ENCODE measurements around the gene ATXN7. TPM values are rescaled to one million over a fixed set of nuclear protein-coding genes. Genes with fewer than 3 reads are reported as not detected.
A peak's percentile ranks its signal among the peaks of the same experiment; 100 is the strongest.

The ATXN7 gene
- total and polyA plus RNA-seq, 2 experiments from 2014 or later = 3.0 to 14.4 TPM

DNA sequence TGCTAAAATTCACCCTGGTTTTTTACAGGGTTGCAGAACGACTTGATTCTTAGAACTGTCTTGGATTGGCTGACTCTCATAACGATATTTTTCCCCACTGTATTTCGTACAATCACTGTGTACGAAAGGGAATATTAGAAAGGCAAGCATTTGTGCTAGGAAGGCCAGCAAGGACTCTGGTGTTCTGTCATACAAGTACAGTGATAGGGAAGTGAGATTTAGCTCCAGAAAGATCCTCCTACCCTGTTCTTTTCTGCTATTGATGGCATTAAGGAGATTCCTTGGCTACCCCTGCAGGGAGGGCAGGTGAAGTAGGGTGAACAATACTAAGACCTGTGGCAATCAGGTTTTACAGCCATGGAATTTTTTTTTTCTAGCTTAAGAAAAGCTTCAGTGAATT lies 102.3 kb downstream of the ATXN7 start:
- Histone ChIP-seq H3K27ac (no peak overlapping the region), H3K4me3 (no peak overlapping the region), H4K20me1 (ENCODE audit: insufficient read depth, poor library complexity, severe bottlenecking) (no peaks in the 10 kb centered on the region), H3K9me2 (replicated peaks; ENCODE audit: insufficient read depth) (no peaks in the 10 kb centered on the region), H3K27me3 (no peaks in the 10 kb centered on the region), H3K4me1 (ENCODE audit: insufficient read depth) (peaks cover 54% of the 10 kb centered on the region), H3K4me2 (no peak overlapping the region), H3K79me2 (peaks cover 38% of the 10 kb centered on the region), H3K9me3 (ENCODE audit: low read depth) (no peaks in the 10 kb centered on the region), H3K36me3 (replicated peaks; ENCODE audit: insufficient read depth, low read depth) (no peaks in the 10 kb centered on the region), H2AFZ (no peak overlapping the region)
- DNase-seq (ENCODE audit: low spot score) = no peak
- WGBS (ENCODE audit: low lambda C conversion rate, missing lambda C conversion rate) = 81% methylated on average over 4 of the region's 4 CpGs
- TF ChIP-seq CTCF (IDR thresholded peaks at IDR 0.05; ENCODE audit: poor library complexity) (no peak), EZH2 (IDR thresholded peaks at IDR 0.05; ENCODE audit: borderline replicate concordance) (no peak), EZH2phosphoT487 (IDR thresholded peaks at IDR 0.05; ENCODE audit: low read depth, severe bottlenecking, unreplicated experiment) (no peak)

DNA sequence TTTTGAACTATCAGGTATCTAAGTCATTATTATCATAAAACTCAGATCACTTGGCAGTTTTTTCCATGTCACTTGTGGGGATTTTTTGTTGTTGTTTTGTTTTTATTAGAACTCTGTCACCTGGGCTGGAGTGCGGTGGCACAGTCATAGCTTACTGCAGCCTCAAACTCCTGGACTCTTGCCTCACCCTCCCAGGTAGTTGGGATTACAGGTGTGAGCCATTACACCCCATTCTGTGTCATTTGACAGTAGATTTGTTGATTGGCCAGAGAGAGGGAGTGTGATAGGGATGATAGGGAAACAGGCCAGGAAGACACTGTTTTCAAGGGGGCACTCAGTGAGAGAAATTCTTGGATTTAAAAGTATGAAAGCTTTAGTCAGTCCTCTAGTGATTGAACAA lies 103.2 kb downstream of the ATXN7 start:
- Histone ChIP-seq H3K9me3 (ENCODE audit: low read depth) (no peaks in the 10 kb centered on the region), H2AFZ (no peak overlapping the region), H3K27me3 (no peaks in the 10 kb centered on the region), H3K9me2 (replicated peaks; ENCODE audit: insufficient read depth) (no peaks in the 10 kb centered on the region), H4K20me1 (ENCODE audit: insufficient read depth, poor library complexity, severe bottlenecking) (no peaks in the 10 kb centered on the region), H3K4me1 (ENCODE audit: insufficient read depth) (peaks cover 61% of the 10 kb centered on the region), H3K36me3 (replicated peaks; ENCODE audit: insufficient read depth, low read depth) (no peaks in the 10 kb centered on the region), H3K27ac (peak overlapping the region; percentile 75), H3K4me3 (no peak overlapping the region), H3K79me2 (peaks cover 43% of the 10 kb centered on the region), H3K4me2 (no peak overlapping the region)
- no peak for DNase-seq (ENCODE audit: low spot score)
- TF ChIP-seq CTCF (IDR thresholded peaks at IDR 0.05; ENCODE audit: poor library complexity) = no peak
- WGBS (ENCODE audit: low lambda C conversion rate, missing lambda C conversion rate) = 95% methylated on average over 1 of the region's 1 CpG

DNA sequence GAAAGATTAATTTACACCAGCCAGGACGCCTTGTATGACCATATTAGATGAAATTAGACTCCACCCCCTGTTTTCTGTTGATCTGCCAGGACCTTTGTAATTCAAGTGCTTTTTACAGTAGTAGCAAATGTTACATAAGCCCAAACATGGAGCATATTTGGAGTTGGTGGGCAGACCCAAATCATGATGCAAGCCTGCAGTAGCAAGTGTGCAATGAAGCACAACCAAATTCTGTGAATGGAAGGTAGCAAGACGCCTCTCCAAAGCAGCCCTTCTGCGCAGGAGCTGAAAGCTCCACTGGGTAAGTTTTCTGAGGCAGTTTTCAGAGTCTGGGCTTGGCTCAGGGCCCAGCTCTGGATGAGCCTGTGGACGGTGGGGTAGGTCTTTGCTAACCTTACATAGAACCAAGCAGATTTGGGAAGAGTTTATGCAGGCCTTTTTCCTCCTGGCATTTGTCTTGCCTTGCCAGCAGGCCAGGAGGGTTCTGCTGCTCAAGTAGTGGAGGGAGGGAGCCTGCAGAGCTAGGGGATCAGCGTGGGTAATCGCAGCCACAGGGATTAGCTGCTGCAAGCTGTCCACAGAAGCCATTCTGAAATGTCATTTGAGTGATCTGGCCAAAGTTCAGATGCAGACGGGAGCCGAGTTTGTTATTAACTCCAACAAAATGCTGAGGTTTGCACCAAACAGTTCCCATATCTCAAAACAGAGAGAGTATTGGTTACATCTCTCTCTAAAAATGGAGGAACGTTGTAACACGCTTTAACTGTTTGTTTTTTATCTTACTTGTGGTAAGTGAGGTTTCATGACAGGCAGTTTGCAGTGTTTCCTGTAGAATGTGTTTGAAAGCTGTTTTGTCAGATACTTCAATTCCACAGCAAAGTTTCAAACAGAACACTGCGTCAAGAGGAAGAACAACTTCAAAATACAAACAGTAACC lies 104.3 kb downstream of the ATXN7 start:
- Histone ChIP-seq H3K4me1 (ENCODE audit: insufficient read depth) (peaks cover 71% of the 10 kb centered on the region), H3K79me2 (peaks cover 49% of the 10 kb centered on the region), H3K4me3 (no peak overlapping the region), H3K9me2 (replicated peaks; ENCODE audit: insufficient read depth) (no peaks in the 10 kb centered on the region), H3K4me2 (peak overlapping the region; percentile 68), H3K27me3 (no peaks in the 10 kb centered on the region), H3K36me3 (replicated peaks; ENCODE audit: insufficient read depth, low read depth) (no peaks in the 10 kb centered on the region), H3K27ac (peak overlapping the region; percentile 75), H3K9me3 (ENCODE audit: low read depth) (no peaks in the 10 kb centered on the region), H2AFZ (no peak overlapping the region), H4K20me1 (ENCODE audit: insufficient read depth, poor library complexity, severe bottlenecking) (no peaks in the 10 kb centered on the region)
- WGBS (ENCODE audit: low lambda C conversion rate, missing lambda C conversion rate) = 23% methylated on average over 11 of the region's 11 CpGs
- TF ChIP-seq EZH2 (IDR thresholded peaks at IDR 0.05; ENCODE audit: borderline replicate concordance) = no peak
- no peak for TF ChIP-seq CTCF (IDR thresholded peaks at IDR 0.05; ENCODE audit: poor library complexity)
- no peak for TF ChIP-seq EZH2phosphoT487 (IDR thresholded peaks at IDR 0.05; ENCODE audit: low read depth, severe bottlenecking, unreplicated experiment)
- peak; percentile 75 for DNase-seq (ENCODE audit: low spot score)

All from hepatocyte (in vitro differentiated cells).